Vagina (tissue), 2 donors: ENCODE data around the gene KRT6B.

ENCODE experiments used
- POLR2A ChIP-seq, 2 donors: fragments of 450-650 bp; IDR thresholded peaks; one replicate each; pipeline ENCODE4 v1.6.1; 2017; ENCODE audit warnings: antibody characterized with exemption in 2 of 2, mild to moderate bottlenecking in 2 of 2, moderate library complexity in 2 of 2
- POLR2AphosphoS5 ChIP-seq, 2 donors: sonication (generic); formaldehyde crosslinking; IDR thresholded peaks; one replicate each; pipeline ENCODE4 v1.9.0; 2017; ENCODE audit warnings: antibody characterized with exemption in 2 of 2, mild to moderate bottlenecking in 2 of 2, low read depth in 1 of 2; ENCODE audit not compliant: insufficient read depth in 1 of 2
- TF ChIP-seq, protein P1 (sequence below), 3 experiments: fragments of 450-650 bp in 2 of 3; fragments of 200-600 bp in 1 of 3; sonication (generic) in 1 of 3; IDR thresholded peaks; one replicate each; pipeline ENCODE4 v1.5.1; 2017 to 2019; ENCODE audit warnings: antibody characterized with exemption in 3 of 3, mild to moderate bottlenecking in 2 of 3, moderate library complexity in 2 of 3

DNA sequence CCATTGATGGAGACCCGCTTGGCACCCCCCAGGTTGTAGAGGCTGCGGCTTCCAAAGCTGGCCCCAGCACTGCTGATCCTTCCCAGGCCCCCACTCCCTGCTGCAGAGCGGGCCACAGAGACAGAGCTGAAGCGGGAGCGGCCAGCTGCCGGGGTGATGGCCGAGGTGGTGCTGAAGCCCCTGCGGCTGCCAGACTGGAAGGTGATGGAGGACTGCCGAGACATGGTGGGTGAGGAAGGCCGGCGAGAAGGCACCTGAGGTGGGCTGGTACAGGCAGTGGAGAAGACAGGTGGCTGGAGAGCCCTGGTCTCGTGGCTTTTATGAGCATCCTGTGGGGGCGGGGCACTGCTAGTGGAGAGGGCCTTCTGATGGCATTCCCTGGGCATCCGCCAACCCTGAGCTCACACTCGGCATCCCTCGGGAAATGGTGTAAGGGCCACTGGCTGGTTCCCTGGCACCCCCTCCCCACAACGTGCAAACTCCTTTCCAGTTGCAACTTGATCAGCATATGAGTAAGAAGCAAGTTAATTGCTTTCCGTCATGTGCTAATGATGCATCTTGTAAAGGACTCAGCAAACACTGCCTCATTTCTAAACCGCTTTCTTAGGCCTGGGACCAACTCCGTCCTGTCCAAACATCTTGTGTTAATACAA lies 17.7 kb downstream of the KRT6B start, which contains the start of gene KRT75:
- TF ChIP-seq POLR2A (IDR thresholded peaks at IDR 0.05), result no peak
- TF ChIP-seq, protein P1, sequence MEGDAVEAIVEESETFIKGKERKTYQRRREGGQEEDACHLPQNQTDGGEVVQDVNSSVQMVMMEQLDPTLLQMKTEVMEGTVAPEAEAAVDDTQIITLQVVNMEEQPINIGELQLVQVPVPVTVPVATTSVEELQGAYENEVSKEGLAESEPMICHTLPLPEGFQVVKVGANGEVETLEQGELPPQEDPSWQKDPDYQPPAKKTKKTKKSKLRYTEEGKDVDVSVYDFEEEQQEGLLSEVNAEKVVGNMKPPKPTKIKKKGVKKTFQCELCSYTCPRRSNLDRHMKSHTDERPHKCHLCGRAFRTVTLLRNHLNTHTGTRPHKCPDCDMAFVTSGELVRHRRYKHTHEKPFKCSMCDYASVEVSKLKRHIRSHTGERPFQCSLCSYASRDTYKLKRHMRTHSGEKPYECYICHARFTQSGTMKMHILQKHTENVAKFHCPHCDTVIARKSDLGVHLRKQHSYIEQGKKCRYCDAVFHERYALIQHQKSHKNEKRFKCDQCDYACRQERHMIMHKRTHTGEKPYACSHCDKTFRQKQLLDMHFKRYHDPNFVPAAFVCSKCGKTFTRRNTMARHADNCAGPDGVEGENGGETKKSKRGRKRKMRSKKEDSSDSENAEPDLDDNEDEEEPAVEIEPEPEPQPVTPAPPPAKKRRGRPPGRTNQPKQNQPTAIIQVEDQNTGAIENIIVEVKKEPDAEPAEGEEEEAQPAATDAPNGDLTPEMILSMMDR (IDR thresholded peaks at IDR 0.05), result no peak
- no peak for TF ChIP-seq POLR2AphosphoS5 (IDR thresholded peaks at IDR 0.05; ENCODE audit: insufficient read depth in 1 of 2, low read depth in 1 of 2)
